IMR-90 (cell line): Measurements from ENCODE around the gene SRGAP3.

Experiments used
- CEBPB ChIP-seq: IDR thresholded peaks from 2 replicates; pipeline ENCODE4 v1.6.1; 2012; ENCODE audit warnings: low read depth, low read length, improper control_type of control experiment
- CTCF ChIP-seq: conservative IDR thresholded peaks from 2 replicates; pipeline ENCODE4 v1.5.1; 2012; ENCODE audit warnings: mild to moderate bottlenecking, low read depth, low read length, improper control_type of control experiment
- MXI1 ChIP-seq: IDR thresholded peaks from 2 replicates; pipeline ENCODE4 v1.6.1; 2012; ENCODE audit warnings: low read depth, mild to moderate bottlenecking, low read length, moderate library complexity, borderline replicate concordance
- NFE2L2 ChIP-seq: fragments of 150-350 bp; IDR thresholded peaks from 2 replicates; pipeline ENCODE4 v1.6.1; 2016; ENCODE audit warnings: low read depth, mild to moderate bottlenecking, low read length
- POLR2A ChIP-seq: IDR thresholded peaks from 2 replicates; pipeline ENCODE4 v1.6.1; 2012; ENCODE audit warnings: mild to moderate bottlenecking, low read depth, low read length
- RAD21 ChIP-seq: IDR thresholded peaks from 2 replicates; pipeline ENCODE4 v1.6.1; 2012; ENCODE audit warnings: low read length, improper control_type of control experiment
- RCOR1 ChIP-seq: IDR thresholded peaks from 2 replicates; pipeline ENCODE4 v1.6.1; 2012; ENCODE audit warnings: mild to moderate bottlenecking, low read length, improper control_type of control experiment; ENCODE audit not compliant: insufficient replicate concordance
- SMC3 ChIP-seq: fragments of 150-350 bp; IDR thresholded peaks from 2 replicates; pipeline ENCODE4 v1.6.1; 2016; ENCODE audit warnings: low read depth, mild to moderate bottlenecking, antibody characterized with exemption, low read length, moderate library complexity
- USF2 ChIP-seq: fragments of 150-350 bp; IDR thresholded peaks from 2 replicates; pipeline ENCODE4 v1.6.1; 2017; ENCODE audit warnings: mild to moderate bottlenecking, antibody characterized with exemption, low read length, low read depth

GRCh38 chr3:9125278-9125951 lies 124.0 kb downstream of the SRGAP3 start:
- TF ChIP-seq CTCF (no peak), POLR2A (no peak), RAD21 (no peak), CEBPB (no peak), SMC3 (no peak), MXI1 (no peak), NFE2L2 (no peak), USF2 (no peak), RCOR1 (no peak)
